Measurements from ENCODE around the gene APOD.
A peak's percentile ranks its signal among the peaks of the same experiment; 100 is the strongest.

Gene APOD

DNA sequence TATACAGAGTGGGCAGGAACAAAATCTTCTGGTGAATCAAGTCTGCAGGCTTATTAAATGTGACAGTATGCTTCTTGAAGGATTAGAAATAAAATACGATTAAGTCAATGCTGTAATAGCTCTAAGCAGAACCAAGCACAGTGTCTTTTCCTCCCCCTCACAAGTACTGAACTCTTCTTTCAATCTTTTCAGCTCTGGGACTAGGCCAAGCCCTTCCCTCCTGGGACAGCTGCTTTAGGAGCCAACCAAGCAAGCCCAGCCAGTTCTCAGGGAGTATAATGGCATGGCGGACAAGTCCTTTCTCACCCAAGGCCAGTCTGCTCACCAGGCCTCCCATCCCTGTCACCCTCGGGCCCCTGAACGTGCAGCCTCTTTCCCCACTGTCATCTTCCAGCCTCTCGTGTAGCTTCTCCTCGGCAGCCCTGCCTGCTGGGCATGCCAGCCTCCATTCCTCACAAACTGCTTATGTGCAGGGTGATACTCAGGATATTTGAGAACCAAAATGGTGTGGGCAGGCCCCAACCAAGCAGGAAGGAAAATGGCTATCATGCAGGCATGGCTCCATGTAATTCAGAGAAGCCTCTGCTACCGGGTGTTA lies 32.3 kb downstream of the APOD start:
- DNase-seq: no peak

DNA sequence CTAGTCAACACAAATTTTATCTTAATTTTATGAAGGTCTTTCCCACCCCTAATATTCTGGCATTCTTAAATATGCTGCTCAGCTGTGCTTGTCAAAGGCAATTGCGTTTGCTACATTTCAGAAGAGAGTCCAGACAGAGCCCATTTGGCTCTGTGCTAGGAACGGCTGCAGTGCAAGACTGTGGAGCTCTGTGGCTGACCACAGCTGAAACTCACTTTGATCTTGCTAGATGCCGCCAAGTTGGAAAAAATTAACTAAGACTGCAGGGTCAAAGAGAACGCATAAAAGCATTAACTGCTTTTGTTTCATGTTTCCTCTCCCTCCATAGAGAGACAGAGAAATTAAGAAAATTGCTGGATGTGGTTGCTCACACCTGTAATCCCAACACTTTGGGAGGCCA lies 33.0 kb downstream of the APOD start:
- no peak for DNase-seq

DNA sequence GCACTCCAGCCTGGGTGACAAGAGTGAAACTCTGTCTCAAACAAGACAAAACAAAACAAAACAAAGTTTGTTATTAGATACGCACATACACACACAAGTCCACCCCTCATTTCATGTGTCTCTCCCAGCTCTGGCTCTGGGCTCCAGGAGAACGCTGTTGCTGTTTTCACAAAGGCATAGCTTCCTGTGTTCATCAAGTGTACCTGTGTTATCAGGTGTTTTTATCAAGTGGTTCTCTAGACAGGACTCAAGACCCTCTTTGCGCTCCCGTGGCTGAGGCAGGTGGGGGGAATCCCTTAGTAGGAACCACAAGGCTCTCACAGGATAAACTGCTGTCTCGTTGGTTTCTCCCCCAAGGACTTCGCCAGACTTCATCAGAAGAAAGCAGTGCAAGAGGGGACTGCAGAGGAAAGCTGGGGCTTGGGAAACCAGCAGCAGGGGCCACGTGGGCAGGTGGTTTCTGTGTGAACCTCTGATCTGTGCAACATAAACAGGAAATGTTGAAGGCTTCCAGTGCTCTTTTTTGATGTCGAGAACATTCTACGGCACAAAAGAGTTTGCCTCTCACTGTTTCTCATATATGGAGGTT lies 33.7 kb downstream of the APOD start:
- DNase-seq: peak; percentile 64 to 75

DNA sequence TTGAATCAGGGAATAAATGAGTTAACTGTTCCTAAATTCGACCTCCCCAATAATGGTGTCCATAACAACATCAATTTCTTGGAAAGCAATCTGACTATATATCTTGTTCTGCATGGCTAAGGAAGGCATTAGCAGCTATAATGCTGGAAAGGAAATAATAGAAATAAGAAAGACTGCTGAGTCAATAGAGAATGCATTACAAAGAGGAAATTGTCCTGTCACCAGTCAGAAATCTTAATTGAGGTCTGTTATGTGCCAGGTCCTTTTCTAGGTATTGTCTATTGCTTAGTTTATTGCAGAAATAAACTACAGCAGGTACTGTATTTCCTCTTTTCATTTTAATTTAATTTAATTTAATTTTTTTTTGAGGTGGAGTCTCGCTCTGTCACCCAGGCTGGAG lies 34.8 kb downstream of the APOD start:
- no peak for DNase-seq

DNA sequence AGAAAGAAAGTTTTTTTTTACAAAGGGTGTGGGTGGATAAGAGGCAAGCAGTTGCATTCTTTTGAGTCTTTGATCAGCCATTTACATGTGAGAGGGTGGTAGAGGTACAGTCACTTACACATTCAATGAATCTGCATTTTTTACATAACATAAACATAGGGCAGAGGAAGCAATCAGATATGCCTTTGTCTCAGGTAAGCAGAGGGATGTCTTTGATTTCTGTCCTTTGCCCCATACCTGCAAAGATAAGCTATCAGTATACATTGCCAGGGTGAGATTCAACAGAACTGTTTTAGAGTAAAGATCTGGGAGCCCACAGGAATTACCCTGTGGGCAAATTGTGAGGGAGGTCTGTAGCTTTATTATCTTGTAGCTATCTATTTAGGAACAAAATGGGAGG lies 35.2 kb downstream of the APOD start:
- no peak for DNase-seq

DNA sequence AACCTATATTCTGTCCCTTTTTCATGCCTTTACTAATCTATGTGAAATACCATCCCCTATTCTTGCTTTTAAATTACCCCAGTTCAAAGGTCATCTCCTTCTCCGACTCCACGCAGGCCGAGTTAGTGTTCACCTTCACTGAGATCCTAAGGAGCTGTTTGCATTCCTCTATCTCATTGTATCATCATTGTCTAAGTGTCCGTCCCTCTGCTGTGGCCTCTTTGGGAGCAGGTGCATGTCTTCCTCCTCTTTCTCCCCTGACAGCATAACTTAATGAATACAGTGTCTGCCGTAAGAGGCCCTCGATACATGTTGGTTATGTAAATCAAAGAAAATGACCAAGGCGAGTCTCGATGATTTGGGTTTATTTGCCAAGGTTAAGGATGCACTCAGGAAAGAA lies 35.7 kb downstream of the APOD start:
- no peak for DNase-seq

DNA sequence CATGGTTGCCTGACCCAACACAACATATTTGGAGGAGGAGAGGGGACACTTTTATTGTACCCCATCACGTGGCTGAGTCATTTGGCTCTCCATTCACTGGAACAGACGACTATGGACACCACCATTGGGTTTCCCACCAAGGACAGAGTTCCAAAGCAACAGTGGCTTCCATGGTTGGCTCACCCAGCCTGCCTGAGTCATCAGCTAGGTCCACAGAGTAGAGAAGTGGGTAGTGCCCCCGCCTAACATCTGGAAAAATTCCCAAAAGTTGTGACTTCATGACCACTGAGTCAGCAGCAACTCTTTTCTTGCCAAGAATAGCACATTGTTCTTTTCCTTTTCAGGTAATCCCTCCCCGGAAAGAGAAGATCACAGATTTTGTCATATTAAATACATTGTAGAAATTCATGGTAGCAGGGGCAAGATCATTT lies 37.6 kb downstream of the APOD start:
- DNase-seq: peak; percentile 35 to 38

DNA sequence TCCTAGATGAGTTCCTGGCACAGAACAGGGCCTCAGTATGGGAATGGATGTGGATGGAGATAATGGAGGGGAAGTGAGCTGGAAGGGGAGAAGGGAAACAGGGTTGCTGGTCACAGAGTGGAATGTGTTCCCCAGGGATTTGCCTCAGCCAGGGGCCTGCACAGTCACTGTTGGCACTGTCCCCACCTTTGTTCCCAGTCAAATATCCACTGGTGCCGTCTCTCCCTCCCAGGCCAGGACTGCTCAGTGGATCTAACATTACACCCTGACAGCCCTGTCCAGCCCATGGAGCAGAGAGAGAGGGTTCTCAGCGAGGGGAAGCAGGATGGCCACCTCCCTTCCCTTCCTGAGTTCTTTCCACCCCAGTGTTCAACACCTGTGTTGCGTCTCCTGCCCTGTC lies 39.1 kb downstream of the APOD start:
- no peak for DNase-seq

DNA sequence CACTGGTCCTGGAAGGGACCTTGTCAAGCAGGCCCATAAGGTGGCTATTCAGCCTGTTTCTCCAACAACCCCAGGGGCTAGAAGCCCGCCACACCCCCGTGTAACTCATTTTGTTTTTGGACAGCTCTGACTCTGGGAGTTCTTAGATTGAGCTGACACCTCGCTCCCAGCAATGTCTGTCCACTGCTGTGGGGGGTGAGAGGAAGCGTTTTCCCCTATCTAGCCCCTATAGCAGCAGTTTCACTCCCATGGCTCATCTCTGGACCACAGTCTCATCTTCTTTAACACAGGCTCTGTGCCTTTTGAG lies 39.6 kb downstream of the APOD start:
- no peak for DNase-seq

DNA sequence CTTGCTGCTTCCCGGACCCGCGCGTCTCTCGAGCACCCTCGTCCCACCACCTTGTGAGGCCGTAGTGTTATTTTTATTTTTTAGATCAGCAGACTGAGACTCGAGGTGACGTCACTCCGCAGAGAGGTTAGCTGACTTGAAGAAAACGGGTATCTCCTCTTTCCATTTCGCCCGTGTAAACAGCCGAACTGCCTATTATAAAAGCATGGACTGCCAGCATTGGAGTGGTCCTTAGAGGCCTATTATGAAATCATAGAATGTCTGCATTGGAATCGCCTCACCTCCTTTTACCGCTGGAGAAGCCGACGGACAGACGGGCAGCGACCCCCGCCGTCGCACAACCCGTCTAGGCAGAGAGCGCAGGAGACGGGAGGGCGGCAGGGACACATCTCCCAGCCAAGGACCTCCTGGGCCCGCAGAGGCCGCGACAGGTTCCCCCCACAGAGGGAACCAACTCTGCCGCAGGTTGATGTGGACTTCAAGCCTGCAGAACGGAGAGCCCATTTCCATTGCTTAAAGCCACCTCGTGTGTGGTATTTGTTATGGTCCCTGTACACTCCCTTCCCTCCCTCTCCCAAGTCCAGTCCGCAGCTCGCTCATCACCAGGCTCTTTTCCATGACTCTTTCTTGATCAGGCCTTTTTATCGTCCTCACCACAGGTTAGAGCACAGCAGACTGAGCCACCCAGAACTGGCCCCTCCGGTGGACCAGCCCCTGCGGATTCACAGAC lies 40.1 kb downstream of the APOD start:
- DNase-seq: no peak

DNA sequence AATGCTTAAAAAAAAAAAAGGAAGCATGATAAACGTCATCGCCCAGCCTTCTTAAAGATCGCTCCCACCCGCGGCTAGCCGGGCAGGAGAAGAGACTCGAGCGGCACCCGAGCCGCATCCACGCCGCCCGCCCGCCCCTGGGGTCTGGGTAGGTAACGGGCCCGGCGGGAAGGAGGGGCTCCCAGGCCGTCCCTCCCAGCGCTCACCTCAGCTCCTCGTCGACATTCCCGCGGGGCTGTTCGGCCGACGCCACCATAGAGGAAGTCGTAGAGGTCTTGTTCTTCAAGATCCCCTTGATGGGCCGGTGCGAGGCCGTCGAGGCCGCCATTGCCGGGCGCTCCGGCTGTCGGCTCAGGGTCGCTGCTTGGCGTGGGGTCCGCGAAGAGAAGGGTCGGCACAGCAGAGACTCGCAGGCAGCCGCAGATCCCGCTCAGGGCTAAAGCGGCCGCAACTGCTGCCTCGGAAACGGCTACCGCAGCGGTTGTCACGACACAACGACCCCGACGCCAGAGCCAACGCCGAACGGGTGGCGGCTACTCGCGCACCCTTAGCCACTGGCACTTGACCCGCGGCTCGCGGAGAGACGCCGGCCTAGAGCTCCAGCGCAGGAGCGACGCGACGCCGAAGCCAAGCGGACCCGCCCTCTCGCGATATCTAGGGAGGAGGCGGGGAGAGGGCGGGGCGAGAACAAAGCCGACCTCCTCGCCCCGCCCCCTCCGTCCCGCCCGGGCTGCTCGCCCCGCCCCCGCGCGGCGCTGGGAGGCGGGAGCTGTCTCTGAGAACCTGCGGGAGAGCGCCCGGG lies 40.8 kb downstream of the APOD start, which contains the start of gene PPP1R2:
Gene PPP1R2, minus strand, starts transcription at position 628 of the 802 bp plus-strand sequence. Its CDS starts 300 bp downstream, at position 328.
- peak; percentile 94 to 95 for DNase-seq

DNA sequence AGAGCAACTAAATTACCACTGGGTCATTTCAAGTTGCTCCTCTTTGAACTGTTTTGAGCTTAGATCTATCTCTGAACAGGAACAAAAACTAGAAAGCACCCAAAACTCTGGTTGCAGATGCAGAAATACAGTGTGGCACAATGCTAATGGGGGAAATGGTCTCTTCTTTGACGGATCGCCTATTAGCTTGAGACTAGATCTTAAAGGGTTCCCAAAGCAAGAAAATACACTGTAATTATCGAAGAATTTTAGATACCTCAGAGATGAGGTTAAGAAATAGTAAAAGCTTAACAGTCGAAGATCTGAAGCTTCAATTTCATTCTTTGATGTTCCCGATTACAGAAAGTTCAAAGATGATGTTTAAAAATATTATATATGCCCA lies 41.4 kb downstream of the APOD start:
- DNase-seq: no peak

DNA sequence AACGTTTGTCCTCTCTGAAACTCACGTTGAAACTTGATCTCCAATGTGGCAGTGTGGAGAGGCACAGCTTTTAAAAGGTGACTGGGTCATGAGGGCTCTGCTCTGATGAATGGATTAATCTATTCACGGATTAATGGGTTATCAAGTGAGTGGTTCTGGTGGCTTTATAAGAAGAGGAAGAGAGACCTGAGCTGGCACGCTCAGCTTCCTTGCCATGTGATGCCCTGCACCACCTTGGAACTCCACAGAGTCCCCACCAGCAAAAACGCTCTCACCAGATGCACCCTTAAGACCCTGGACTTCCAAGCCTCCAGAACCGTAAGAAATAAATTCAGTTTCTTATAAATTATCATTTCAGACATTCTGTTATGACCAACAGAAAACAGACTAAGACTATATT lies 43.2 kb downstream of the APOD start:
- DNase-seq: no peak

DNA sequence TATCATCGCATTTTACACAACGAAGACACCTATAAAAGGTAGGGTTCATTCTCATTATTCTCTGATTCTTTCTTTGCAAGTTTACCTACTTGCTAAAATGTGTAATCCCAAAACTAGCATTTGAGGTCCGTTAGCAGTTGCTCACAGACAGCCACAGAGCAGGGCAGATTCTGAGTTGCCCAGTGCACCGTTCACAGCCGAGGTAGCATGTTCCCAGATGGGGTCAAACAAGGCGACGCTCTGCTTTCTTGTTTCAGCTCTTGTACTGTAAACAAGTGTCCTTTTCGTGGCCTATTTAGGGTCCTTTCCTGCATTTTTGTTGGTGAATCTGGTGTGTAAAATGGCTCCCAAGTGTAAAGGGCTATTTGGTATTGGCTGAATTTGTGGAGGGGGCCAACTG lies 43.7 kb downstream of the APOD start:
- DNase-seq: no peak

DNA sequence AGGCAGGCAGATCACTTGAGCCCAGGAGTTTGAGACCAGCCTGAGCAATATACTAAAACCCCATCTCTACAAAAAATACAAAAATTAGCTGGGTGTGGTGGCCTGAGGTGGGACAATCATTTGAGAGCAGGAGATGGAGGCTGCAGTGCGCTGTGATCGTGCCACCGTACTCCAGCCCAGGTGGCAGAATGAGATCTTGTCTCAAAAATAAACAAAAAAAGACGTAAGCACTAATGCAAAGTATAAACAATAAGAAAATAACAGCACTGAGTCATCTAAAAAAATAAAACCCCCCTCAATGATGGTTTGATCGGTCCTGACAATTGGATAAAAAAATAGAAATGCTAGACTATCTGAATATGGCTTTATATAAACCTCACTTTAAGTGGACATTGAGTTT lies 44.3 kb downstream of the APOD start:
- no peak for DNase-seq

DNA sequence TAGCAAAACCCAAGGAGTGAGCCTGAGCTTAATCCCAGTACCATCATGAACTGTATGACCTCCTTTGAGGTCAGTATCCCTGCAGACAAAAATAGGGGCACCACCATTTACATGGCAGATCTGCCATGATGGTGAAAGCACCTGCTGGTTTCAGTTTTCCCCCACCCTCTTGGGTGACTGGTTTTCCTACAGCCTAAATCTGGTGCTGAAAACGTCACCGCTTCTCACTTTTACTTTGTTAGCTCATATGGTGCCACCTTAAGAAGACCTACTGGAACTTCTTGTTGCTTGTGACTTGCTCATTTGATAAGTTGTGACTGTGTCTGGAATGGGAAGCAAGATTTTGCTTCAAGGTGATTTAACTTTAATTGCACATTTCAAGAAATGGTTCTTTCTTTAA lies 45.7 kb downstream of the APOD start:
- DNase-seq: peak; percentile 50 to 52

DNA sequence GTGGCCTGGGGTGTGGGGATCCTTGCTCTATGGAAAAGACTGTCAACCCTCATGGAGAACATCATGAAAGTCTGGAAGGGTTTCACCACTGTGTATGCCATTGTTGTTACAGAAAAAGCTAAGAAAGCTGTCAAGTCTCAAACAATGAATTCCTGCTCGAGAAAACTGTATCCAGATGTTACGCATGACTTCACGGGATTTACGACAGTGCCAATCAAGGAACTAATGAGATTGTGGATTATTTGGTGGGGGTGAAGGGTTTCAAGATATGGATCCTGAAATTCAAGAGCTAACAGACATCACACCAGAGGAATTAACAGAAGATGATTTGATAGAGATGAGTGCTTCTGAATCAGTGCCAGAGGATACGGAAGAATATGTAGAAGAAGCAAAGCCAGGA lies 48.4 kb downstream of the APOD start:
- no peak for DNase-seq

DNA sequence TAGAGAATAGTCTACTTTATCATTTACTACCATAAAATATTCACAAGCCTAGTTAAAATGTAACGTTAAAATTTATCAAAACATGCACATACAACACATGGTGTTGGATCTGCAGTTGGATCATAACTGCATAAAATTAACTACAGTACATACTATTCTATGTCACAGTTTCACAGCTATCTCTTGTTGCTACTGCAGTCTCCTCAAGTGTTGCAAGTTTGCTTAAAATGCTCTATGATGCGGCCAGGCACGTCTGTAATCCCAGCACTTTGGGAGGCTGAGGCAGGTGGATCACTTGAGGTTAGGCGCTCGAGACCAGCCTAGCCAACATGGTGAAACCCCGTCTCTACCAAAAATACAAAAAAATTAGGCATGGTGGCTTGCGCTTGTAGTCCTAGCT lies 50.9 kb downstream of the APOD start:
- no peak for DNase-seq

DNA sequence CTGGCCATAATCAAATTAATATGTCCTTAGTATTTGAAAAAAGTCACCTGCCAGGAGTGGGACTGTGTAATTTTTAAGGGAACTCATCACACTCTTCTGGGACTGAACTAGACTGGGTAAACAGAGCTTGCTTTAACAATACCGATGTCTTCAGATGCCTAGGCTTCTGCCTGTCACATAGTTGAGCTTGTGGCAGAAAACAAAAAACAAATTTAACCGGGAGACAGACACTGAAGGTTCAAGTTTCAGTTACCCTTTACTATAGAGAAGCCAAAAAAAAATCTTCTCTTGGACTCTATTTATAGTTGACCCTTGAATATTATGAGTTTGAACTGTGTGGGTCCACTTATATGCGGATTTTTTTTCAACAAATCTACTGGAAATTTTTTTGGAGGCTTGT lies 51.4 kb downstream of the APOD start:
- no peak for DNase-seq

DNA sequence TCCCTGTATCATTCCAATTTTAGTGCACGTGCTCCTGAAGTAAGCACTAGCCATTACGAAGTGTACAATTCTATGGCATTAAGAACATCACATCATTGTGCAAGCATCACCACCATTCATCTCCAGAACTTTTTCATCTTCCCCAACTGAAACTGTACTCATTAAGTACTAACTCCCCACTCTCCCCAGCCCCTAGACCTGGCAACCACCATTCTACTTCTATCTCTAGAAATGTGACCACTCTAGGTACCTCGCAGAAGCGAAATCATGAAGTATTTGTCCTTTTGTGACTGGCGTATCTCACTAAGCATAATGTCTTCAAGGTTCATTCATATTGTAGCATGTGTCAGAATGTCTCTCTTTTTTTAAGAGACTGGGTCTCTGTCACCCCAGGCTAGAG lies 52.1 kb downstream of the APOD start:
- DNase-seq: no peak

DNA sequence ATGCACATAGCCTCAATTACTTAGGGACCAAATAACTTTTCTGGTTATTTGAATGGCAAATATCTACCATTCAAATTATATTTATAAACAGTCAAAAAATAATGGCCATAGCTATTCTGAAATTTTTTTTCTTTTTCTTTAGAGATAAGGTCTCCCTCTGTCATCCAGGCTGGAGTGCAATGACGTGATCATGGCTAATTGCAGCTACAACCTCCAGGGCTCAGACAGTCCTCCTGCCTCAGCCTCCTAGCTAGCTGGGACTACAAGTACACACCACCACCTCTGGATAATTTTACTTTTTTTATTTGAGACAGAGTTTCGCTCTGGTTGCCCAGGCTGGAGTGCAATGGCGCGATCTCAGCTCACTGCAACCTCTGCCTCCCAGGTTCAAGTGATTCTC lies 57.2 kb downstream of the APOD start:
- no peak for DNase-seq

DNA sequence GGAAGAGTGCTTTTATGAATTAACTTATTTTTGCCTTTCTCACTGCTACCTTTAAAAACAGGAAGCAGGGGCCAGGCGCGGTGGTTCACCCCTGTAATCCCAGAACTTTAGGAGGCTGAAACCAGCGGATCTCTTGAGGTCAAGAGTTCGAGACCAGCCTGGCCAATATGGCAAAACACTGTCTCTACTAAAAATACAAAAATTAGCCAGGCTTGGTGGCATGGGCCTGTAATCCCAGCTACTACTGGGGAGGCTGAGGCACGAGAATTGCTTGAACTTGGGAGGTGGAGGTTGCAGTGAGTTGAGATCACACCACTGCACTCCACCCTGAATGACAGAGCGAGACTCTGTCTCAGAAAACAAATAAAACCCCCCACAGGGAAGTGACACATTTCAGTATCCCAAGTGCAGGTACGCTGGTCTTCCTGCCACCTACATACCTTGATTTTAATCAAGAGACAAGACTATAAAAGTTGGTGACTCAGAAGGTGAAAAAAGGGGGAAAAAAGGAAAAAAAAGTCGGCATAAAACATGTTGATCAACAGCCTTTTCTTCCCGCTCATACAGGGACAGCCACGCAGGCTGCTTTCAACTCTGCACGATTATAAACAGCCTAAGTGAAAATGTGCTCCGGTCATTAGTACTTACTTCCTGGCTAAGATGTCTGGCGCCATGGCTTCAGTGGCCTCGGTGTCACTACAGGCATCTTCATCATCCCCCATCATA lies 59.4 kb downstream of the APOD start:
- peak; percentile 22 to 24 for DNase-seq

Measured in activated CD4-positive, alpha-beta T cell treated with anti-CD3 and anti-CD28 coated beads for 4 hours (primary cell).